SK-N-SH treated with all-trans-retinoic acid at 6 μM for 48 hours (cell line): Measurements from ENCODE around the gene CAV2.
A peak's percentile ranks its signal among the peaks of the same experiment; 100 is the strongest.

Experiments
- ATAC-seq: fragments of 200-7000 bp; cut with Tn5 transposase; 3 replicates; pipeline ENCODE4 v1.9.1; 2020; ENCODE audit warnings: mild to moderate bottlenecking, moderate library complexity
- ARNTL ChIP-seq: fragments of 450-650 bp; formaldehyde crosslinking; IDR thresholded peaks from 2 replicates; pipeline ENCODE4 v1.5.0; 2020; ENCODE audit warnings: low read depth, mild to moderate bottlenecking, moderate library complexity, borderline replicate concordance
- BACH2 ChIP-seq: fragments of 250-450 bp; sonication (Bioruptor Pico); IDR thresholded peaks from 2 replicates; pipeline ENCODE4 v1.9.0; 2021; ENCODE audit warnings: mild to moderate bottlenecking, borderline replicate concordance
- CSDC2 ChIP-seq: fragments of 250-450 bp; sonication (Bioruptor Pico); IDR thresholded peaks from 2 replicates; pipeline ENCODE4 v1.5.0; 2020; ENCODE audit warnings: mild to moderate bottlenecking, moderate library complexity
- ESRRG ChIP-seq: fragments of 250-450 bp; sonication (Bioruptor Pico); IDR thresholded peaks from 2 replicates; pipeline ENCODE4 v1.6.1; 2021; ENCODE audit warnings: mild to moderate bottlenecking
- GLIS3 ChIP-seq: fragments of 250-450 bp; sonication (Bioruptor Pico); IDR thresholded peaks from 2 replicates; pipeline ENCODE4 v1.5.0; 2020; ENCODE audit warnings: mild to moderate bottlenecking, moderate library complexity
- ISL1 ChIP-seq: fragments of 250-450 bp; sonication (Bioruptor Pico); IDR thresholded peaks from 2 replicates; pipeline ENCODE4 v2.1.2; 2022; ENCODE audit warnings: mild to moderate bottlenecking, moderate library complexity
- OSR1 ChIP-seq: fragments of 250-450 bp; sonication (Bioruptor Pico); IDR thresholded peaks from 2 replicates; pipeline ENCODE4 v1.8.0; 2022; ENCODE audit warnings: moderate library complexity, mild to moderate bottlenecking, inconsistent platforms
- PPARA ChIP-seq: fragments of 250-450 bp; sonication (Bioruptor Pico); IDR thresholded peaks from 2 replicates; pipeline ENCODE4 v1.5.0; 2020; ENCODE audit warnings: mild to moderate bottlenecking, borderline replicate concordance
- SNAI2 ChIP-seq: fragments of 250-450 bp; sonication (Bioruptor Pico); IDR thresholded peaks from 2 replicates; pipeline ENCODE4 v1.5.0; 2020; ENCODE audit warnings: mild to moderate bottlenecking, moderate library complexity
- TCF4 ChIP-seq: fragments of 250-450 bp; sonication (Bioruptor Pico); IDR thresholded peaks from 2 replicates; pipeline ENCODE4 v1.8.0; 2021; ENCODE audit warnings: mild to moderate bottlenecking, moderate library complexity, borderline replicate concordance
- TOX ChIP-seq: fragments of 250-450 bp; sonication (Bioruptor Pico); IDR thresholded peaks from 2 replicates; pipeline ENCODE4 v1.8.0; 2021; ENCODE audit warnings: mild to moderate bottlenecking, moderate library complexity, borderline replicate concordance
- ZC3H10 ChIP-seq: fragments of 250-450 bp; sonication (Bioruptor Pico); IDR thresholded peaks from 2 replicates; pipeline ENCODE4 v1.5.1; 2021; ENCODE audit warnings: mild to moderate bottlenecking, moderate library complexity
- ZNF565 ChIP-seq: fragments of 450-650 bp; formaldehyde crosslinking; conservative IDR thresholded peaks from 2 replicates; pipeline ENCODE4 v1.5.0; 2020; ENCODE audit warnings: low read depth, mild to moderate bottlenecking, moderate library complexity
- ZNF70 ChIP-seq: fragments of 450-650 bp; formaldehyde crosslinking; IDR thresholded peaks from 2 replicates; pipeline ENCODE4 v1.5.0; 2020; ENCODE audit warnings: mild to moderate bottlenecking, moderate library complexity
- ZNF8 ChIP-seq: fragments of 450-650 bp; formaldehyde crosslinking; IDR thresholded peaks from 2 replicates; pipeline ENCODE4 v1.5.0; 2020; ENCODE audit warnings: mild to moderate bottlenecking, moderate library complexity
- TF ChIP-seq, protein P1 (sequence below): fragments of 250-450 bp; sonication (Bioruptor Pico); IDR thresholded peaks from 2 replicates; pipeline ENCODE4 v1.5.1; 2020; ENCODE audit warnings: low read depth, mild to moderate bottlenecking, moderate library complexity
- TF ChIP-seq, protein P2 (sequence below): fragments of 250-450 bp; sonication (Bioruptor Pico); IDR thresholded peaks from 2 replicates; pipeline ENCODE4 v1.8.0; 2020; ENCODE audit warnings: mild to moderate bottlenecking, moderate library complexity, borderline replicate concordance
- TF ChIP-seq, protein P3 (sequence below): fragments of 250-450 bp; sonication (Bioruptor Pico); IDR thresholded peaks from 2 replicates; pipeline ENCODE4 v1.5.0; 2020; ENCODE audit warnings: mild to moderate bottlenecking, moderate library complexity
- TF ChIP-seq, protein P4 (sequence below): fragments of 250-450 bp; sonication (Bioruptor Pico); IDR thresholded peaks from 2 replicates; pipeline ENCODE4 v1.5.1; 2021; ENCODE audit warnings: mild to moderate bottlenecking, moderate library complexity

CAV2 gene

DNA sequence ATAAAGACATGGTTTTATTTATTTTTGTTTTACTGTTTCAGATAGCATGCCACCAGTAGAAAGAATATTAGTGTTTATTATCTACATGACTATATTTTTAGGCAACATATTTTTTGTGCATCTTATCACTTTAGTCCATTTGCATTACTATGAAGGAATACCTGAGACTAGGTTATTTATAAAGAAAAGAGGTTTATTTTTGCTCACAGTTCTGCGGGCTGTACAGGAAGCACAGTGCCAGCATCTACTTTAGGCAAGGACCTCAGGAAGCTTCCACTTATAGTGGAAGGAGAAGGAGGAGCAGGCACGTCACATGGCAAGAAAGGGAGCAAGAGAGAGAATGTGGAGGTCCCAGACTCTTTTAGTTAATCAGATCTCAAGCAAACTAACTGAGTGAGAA is 5.7 kb downstream of the CAV2 start:
- TF ChIP-seq ESRRG (CRISPR knock-in tag) (no peak), ZC3H10 (CRISPR knock-in tag) (no peak), ARNTL (CRISPR knock-in tag) (no peak), CSDC2 (CRISPR knock-in tag) (no peak), ZNF565 (CRISPR knock-in tag) (no peak), BACH2 (no peak)
- TF ChIP-seq, protein P1, sequence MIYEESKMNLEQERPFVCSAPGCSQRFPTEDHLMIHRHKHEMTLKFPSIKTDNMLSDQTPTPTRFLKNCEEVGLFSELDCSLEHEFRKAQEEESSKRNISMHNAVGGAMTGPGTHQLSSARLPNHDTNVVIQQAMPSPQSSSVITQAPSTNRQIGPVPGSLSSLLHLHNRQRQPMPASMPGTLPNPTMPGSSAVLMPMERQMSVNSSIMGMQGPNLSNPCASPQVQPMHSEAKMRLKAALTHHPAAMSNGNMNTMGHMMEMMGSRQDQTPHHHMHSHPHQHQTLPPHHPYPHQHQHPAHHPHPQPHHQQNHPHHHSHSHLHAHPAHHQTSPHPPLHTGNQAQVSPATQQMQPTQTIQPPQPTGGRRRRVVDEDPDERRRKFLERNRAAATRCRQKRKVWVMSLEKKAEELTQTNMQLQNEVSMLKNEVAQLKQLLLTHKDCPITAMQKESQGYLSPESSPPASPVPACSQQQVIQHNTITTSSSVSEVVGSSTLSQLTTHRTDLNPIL (CRISPR knock-in tag), result no peak
- TF ChIP-seq, protein P2, sequence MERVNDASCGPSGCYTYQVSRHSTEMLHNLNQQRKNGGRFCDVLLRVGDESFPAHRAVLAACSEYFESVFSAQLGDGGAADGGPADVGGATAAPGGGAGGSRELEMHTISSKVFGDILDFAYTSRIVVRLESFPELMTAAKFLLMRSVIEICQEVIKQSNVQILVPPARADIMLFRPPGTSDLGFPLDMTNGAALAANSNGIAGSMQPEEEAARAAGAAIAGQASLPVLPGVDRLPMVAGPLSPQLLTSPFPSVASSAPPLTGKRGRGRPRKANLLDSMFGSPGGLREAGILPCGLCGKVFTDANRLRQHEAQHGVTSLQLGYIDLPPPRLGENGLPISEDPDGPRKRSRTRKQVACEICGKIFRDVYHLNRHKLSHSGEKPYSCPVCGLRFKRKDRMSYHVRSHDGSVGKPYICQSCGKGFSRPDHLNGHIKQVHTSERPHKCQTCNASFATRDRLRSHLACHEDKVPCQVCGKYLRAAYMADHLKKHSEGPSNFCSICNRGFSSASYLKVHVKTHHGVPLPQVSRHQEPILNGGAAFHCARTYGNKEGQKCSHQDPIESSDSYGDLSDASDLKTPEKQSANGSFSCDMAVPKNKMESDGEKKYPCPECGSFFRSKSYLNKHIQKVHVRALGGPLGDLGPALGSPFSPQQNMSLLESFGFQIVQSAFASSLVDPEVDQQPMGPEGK (CRISPR knock-in tag), result no peak
- no peak for ATAC-seq

DNA sequence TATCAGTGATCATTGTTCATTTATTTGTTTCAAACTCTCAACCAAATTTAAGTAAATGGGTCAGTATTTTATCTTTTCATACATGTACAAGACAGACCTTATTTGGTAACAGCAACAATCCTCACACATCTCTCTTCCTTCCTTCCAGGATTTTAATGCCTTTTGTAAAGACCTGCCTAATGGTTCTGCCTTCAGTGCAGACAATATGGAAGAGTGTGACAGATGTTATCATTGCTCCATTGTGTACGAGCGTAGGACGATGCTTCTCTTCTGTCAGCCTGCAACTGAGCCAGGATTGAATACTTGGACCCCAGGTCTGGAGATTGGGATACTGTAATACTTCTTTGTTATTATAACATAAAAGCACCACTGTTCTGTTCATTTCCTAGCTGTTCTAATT is 6.3 kb downstream of the CAV2 start:
- no peak for ATAC-seq
- TF ChIP-seq ZNF70 (CRISPR knock-in tag), result no peak
- TF ChIP-seq ARNTL (CRISPR knock-in tag), result no peak
- TF ChIP-seq GLIS3 (CRISPR knock-in tag), result no peak
- TF ChIP-seq ZNF8, result no peak
- TF ChIP-seq OSR1 (CRISPR knock-in tag), result no peak

DNA sequence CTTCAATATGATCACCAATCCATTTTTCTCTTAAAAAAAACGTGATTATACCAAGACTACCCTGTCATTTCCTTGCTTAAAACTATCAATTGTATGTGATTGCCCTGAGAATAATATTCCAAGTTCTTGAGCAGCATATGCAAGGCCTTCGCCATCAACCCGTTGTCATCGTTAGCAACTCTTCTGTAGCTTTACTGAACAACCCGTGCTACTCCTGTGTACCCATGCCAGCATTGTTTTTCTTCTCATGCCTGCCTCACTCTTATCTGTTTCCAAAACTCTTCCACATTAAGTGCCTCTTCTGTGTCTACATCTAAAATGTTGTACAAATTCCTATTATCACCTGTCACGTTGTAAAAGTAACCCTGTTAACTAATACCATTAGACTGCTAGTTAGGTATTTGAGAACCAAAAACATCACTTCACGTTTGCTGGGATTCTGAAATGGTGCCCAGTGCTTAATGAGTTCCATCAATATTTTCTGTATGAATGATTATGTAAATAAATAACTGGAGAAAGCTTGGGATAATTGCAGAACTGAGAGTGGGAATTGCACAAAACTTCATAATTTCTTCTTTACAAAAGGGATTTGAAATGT is 10.5 kb downstream of the CAV2 start:
- peak; percentile 3; the same call in 1 of the 3 replicates for ATAC-seq
- TF ChIP-seq BACH2 (no peak), ZNF8 (no peak), TOX (CRISPR knock-in tag) (no peak), PPARA (CRISPR knock-in tag) (no peak), ARNTL (CRISPR knock-in tag) (no peak)
- TF ChIP-seq, protein P3, sequence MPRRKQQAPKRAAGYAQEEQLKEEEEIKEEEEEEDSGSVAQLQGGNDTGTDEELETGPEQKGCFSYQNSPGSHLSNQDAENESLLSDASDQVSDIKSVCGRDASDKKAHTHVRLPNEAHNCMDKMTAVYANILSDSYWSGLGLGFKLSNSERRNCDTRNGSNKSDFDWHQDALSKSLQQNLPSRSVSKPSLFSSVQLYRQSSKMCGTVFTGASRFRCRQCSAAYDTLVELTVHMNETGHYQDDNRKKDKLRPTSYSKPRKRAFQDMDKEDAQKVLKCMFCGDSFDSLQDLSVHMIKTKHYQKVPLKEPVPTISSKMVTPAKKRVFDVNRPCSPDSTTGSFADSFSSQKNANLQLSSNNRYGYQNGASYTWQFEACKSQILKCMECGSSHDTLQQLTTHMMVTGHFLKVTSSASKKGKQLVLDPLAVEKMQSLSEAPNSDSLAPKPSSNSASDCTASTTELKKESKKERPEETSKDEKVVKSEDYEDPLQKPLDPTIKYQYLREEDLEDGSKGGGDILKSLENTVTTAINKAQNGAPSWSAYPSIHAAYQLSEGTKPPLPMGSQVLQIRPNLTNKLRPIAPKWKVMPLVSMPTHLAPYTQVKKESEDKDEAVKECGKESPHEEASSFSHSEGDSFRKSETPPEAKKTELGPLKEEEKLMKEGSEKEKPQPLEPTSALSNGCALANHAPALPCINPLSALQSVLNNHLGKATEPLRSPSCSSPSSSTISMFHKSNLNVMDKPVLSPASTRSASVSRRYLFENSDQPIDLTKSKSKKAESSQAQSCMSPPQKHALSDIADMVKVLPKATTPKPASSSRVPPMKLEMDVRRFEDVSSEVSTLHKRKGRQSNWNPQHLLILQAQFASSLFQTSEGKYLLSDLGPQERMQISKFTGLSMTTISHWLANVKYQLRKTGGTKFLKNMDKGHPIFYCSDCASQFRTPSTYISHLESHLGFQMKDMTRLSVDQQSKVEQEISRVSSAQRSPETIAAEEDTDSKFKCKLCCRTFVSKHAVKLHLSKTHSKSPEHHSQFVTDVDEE (CRISPR knock-in tag), result no peak
- TF ChIP-seq, all 23 proteins: peak for 0

DNA sequence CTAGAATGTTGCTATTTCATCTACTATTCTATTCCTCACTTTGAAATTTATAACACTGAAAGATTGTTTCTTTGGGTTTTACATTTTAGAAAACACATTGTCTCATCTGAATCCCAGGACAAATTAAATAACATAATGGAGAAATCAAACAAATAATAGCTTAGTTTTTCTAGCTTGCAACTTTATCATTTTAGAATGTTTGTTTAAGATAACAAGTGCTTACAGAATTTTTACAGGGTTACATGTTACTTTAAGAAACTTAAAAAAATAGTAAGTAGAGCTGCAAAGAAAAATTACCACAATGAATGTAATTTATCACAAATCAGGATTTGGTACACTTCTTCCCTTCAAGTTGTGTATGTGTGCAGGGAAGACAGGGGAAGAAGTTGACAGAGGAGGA is 11.3 kb downstream of the CAV2 start:
- TF ChIP-seq SNAI2 (CRISPR knock-in tag) (no peak), OSR1 (CRISPR knock-in tag) (no peak)

DNA sequence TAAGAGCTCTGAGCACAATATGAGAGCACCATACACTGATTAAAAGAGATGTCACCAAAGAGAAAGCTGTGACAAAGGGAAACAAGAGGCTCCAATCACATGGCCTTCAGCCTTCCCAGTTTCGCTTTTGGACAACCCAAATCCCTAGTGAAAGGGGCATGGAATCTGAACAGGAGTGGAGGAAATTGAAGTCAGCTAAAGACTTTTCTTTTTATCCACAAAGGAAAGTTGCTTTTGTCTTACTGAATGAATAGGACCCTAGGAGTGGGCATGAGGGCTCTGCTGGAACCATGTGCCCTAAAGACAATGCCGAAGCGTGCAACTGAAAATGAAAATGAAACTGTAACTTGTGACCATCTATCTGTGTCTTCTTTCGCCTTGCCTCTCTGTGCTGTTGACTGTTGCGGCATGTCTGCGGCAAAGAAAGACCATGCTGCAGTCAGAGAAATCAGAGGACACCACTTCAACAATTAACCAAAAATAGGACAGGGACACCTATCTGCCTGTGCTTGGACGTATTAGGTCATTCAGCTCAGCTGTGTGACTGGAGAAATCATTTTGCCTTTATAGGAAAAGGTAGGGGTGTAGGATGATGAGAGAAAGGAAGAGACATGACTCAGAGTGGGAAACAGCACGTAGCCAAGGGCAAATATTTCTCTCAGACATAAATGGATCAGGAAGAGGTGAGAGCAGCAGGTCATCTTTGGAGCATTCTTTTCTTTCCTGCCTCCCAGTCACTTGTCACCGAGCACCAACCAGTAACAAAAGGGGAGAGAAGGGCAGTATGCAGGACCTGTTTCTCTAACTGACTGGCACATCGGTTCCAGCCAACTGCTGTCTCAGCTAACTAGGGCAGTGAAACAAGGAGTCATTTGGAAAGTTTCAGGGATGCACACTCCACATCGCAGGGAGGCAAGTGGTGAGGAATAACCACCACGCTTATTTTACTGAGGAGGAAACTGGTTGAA is 12.3 kb downstream of the CAV2 start:
- peak; percentile 73 for ATAC-seq
- no peak for TF ChIP-seq SNAI2 (CRISPR knock-in tag)
- no peak for TF ChIP-seq ZNF8
- TF ChIP-seq ISL1, result no peak
- TF ChIP-seq, protein P4, sequence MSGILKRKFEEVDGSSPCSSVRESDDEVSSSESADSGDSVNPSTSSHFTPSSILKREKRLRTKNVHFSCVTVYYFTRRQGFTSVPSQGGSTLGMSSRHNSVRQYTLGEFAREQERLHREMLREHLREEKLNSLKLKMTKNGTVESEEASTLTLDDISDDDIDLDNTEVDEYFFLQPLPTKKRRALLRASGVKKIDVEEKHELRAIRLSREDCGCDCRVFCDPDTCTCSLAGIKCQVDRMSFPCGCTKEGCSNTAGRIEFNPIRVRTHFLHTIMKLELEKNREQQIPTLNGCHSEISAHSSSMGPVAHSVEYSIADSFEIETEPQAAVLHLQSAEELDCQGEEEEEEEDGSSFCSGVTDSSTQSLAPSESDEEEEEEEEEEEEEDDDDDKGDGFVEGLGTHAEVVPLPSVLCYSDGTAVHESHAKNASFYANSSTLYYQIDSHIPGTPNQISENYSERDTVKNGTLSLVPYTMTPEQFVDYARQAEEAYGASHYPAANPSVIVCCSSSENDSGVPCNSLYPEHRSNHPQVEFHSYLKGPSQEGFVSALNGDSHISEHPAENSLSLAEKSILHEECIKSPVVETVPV (CRISPR knock-in tag), result no peak
- TF ChIP-seq OSR1 (CRISPR knock-in tag), result no peak
- TF ChIP-seq TCF4 (CRISPR knock-in tag), result no peak

More for the DNA sequence above, 11.3 kb downstream of the CAV2 start:
- ATAC-seq, result no peak
